MCF 10A (cell line): Measurements from ENCODE around the gene TFG. TPM values are rescaled to one million over a fixed set of nuclear protein-coding genes. Genes with fewer than 3 reads are reported as not detected.

ENCODE experiments used
- BruUV-seq: library from RNA; stranded (reverse); fragments of 400-500 nt; replicated peaks from 2 replicates; lab custom pipeline; 2021; lab: Mats Ljungman, UMichigan
- CTCF ChIA-PET: fragments of 300-600 bp; sonication (Branson Sonifier 250); formaldehyde crosslinking; extraction: SDS; loops from one replicate; lab custom pipeline; 2021; ENCODE audit warnings: antibody characterized with exemption, inconsistent platforms; lab: Yijun Ruan, JAX
- POLR2A ChIA-PET: fragments of 300-600, 350-650 bp; sonication (Branson Sonifier 250); formaldehyde crosslinking; extraction: SDS; loops from one replicate; lab custom pipeline; 2020; ENCODE audit warnings: antibody characterized with exemption, inconsistent platforms; lab: Yijun Ruan, JAX
- DNase-seq: peaks from one replicate; pipeline ENCODE4 v3.0.0-alpha.2; 2018; ENCODE audit not compliant: unreplicated experiment
- H3K27ac Mint-ChIP-seq: one replicate; pipeline ENCODE4 v1.8.0; 2022; ENCODE audit warnings: mild to moderate bottlenecking, low read depth, mixed read lengths; ENCODE audit not compliant: unreplicated experiment
- H3K27me3 Mint-ChIP-seq: one replicate; pipeline ENCODE4 v1.8.0; 2022; ENCODE audit warnings: mixed read lengths; ENCODE audit not compliant: insufficient read depth, unreplicated experiment
- H3K36me3 Mint-ChIP-seq: one replicate; pipeline ENCODE4 v1.8.0; 2022; ENCODE audit warnings: mild to moderate bottlenecking, moderate library complexity, mixed read lengths; ENCODE audit not compliant: insufficient read depth, unreplicated experiment
- H3K4me1 Mint-ChIP-seq: one replicate; pipeline ENCODE4 v1.8.0; 2022; ENCODE audit warnings: mixed read lengths; ENCODE audit not compliant: insufficient read depth, unreplicated experiment
- H3K4me3 Mint-ChIP-seq: one replicate; pipeline ENCODE4 v1.8.0; 2022; ENCODE audit warnings: mild to moderate bottlenecking, moderate library complexity, mixed read lengths; ENCODE audit not compliant: unreplicated experiment
- H3K9me3 Mint-ChIP-seq: one replicate; pipeline ENCODE4 v1.8.0; 2022; ENCODE audit warnings: mixed read lengths; ENCODE audit not compliant: unreplicated experiment
- intact Hi-C: fragments of 100-400 bp; cut with micrococcal nuclease; formaldehyde crosslinking; loops from 2 replicates; pipeline ENCODE4 v1.14.1; 2022
- total RNA-seq: library from RNA; stranded (reverse); gene quantifications from 2 replicates; pipeline ENCODE4 v1.2.3, GENCODE V29; 2022
- TF ChIP-seq, protein P1 (sequence below): fragments of 200-600 bp; IDR thresholded peaks from one replicate; pipeline ENCODE4 v1.8.0; 2022; ENCODE audit warnings: antibody characterized with exemption, mild to moderate bottlenecking; ENCODE audit not compliant: unreplicated experiment

TFG gene
- total RNA-seq, 1 experiment from 2014 or later, result 168 TPM

DNA sequence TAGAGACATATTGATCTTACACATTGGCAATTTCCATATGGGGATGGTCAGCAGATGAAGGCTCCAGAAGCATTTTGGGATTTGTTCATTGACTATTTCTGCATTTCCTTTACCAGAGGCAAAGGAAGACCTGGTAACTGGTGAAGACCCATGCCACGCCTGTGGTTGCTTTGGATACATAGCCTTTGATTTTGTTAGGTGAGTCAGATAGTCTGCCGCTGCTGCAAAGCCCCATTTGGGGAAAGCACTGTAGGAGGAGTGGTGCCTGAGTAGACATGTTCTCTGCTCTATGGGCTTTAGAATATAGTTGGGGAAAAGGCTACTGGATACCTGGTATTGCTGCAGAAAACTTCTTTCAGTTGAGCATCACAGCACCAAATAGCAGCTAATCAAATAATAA is 56.8 kb downstream of the TFG start:
- intact Hi-C loops, result no loop called here
- Mint-ChIP-seq H3K9me3 (no peaks in the 10 kb centered on the region), H3K27me3 (no peaks in the 10 kb centered on the region), H3K4me3 (no peak overlapping the region), H3K36me3 (no peaks in the 10 kb centered on the region), H3K4me1 (peaks cover 13% of the 10 kb centered on the region), H3K27ac (no peak overlapping the region)
- TF ChIP-seq, protein P1, sequence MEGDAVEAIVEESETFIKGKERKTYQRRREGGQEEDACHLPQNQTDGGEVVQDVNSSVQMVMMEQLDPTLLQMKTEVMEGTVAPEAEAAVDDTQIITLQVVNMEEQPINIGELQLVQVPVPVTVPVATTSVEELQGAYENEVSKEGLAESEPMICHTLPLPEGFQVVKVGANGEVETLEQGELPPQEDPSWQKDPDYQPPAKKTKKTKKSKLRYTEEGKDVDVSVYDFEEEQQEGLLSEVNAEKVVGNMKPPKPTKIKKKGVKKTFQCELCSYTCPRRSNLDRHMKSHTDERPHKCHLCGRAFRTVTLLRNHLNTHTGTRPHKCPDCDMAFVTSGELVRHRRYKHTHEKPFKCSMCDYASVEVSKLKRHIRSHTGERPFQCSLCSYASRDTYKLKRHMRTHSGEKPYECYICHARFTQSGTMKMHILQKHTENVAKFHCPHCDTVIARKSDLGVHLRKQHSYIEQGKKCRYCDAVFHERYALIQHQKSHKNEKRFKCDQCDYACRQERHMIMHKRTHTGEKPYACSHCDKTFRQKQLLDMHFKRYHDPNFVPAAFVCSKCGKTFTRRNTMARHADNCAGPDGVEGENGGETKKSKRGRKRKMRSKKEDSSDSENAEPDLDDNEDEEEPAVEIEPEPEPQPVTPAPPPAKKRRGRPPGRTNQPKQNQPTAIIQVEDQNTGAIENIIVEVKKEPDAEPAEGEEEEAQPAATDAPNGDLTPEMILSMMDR, result no peak
- DNase-seq, result peak; percentile 22
- ChIA-PET CTCF (interaction anchor here (1.0 to 1.1 kb wide), 2 partner anchors 167 to 430 kb away, joined by 4 read pairs; no protein-coding TSS in a partner anchor), POLR2A (no interaction called here)
- no TSS peak for BruUV-seq

DNA sequence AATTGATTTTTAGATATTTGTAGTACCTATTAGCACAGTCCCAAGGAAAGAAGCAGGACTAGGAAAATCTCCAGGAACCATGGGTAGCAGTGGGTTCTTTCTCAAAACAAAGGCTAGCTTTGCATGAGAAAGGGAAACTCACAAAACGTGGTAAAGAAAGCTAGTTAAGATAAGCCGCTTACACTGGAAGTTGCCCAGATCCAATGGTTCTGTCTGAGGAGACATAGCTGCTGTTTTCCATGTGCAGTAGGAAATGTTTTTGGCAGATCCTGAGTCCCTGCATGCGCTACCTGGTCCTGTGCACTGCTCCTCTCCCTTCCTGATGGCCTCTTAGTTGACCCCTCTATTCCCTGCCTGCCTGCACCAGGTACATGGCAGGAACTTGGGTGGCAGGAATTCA is 60.4 kb downstream of the TFG start:
- no peak overlapping the region for H3K27ac Mint-ChIP-seq
- ChIA-PET POLR2A (interaction anchor here (0.7 kb wide), 1 partner anchor 59 kb away, joined by 3 read pairs; no protein-coding TSS in a partner anchor), CTCF (interaction anchor here (0.5 to 1.8 kb wide), 3 partner anchors 8 to 312 kb away, joined by 3 to 5 read pairs (median 5); no protein-coding TSS in a partner anchor)
- peaks cover 6% of the 10 kb centered on the region for H3K4me1 Mint-ChIP-seq
- no peaks in the 10 kb centered on the region for H3K27me3 Mint-ChIP-seq
- no peak for DNase-seq
- BruUV-seq, result no TSS peak
- intact Hi-C loops, result no loop called here
- H3K9me3 Mint-ChIP-seq, result no peaks in the 10 kb centered on the region
- no peaks in the 10 kb centered on the region for H3K36me3 Mint-ChIP-seq
- H3K4me3 Mint-ChIP-seq, result no peak overlapping the region
- TF ChIP-seq, protein P1, result no peak

DNA sequence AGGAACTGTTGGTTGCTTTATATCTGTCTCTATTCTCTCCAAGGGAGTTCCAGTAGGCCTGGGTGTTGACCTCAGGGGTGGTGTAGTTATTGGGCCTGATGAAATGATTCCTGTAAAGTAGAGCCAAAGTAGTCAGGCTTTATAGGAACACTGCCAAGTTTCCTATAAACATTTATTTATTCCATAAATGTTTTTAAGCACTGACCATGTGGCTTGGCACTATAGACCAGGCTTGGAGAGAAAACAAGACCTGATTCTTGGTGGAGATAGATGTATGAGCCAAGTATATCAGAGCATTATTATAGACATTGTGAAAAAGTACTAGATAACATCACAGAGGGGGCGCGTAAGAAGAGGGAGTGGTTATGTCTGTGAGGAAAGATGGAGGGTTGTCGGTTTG is 65.9 kb downstream of the TFG start:
- ChIA-PET POLR2A (interaction anchor here (0.7 kb wide), 1 partner anchor 485 kb away, joined by 3 read pairs; no protein-coding TSS in a partner anchor), CTCF (no interaction called here)
- TF ChIP-seq, protein P1, result no peak
- no peak for DNase-seq
- Mint-ChIP-seq H3K27ac (no peak overlapping the region), H3K9me3 (no peaks in the 10 kb centered on the region), H3K36me3 (no peaks in the 10 kb centered on the region), H3K27me3 (no peaks in the 10 kb centered on the region), H3K4me3 (no peak overlapping the region), H3K4me1 (peaks cover 6% of the 10 kb centered on the region)
- no TSS peak for BruUV-seq
- intact Hi-C loops, result no loop called here

DNA sequence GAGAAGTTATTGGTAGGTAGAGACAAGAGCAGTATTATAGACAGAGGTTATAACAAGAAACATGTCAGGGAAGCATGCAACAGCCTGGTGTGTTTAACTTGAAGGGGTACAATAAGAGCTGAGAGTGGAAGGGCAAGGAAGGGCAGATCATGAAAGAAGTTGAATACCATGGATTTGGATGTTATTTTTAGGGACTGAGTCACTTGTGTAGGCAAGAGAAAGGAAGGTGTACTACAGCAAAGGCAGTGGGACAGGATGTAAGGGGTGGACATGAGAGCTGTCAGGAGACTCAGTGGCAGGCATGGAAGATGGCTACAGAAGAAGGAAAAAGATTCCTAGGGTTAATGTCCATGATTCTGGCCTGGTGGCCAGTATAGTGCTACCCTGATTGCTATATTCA is 66.4 kb downstream of the TFG start:
- peaks cover 6% of the 10 kb centered on the region for H3K4me1 Mint-ChIP-seq
- TF ChIP-seq, protein P1, result no peak
- no peak overlapping the region for H3K27ac Mint-ChIP-seq
- no peaks in the 10 kb centered on the region for H3K36me3 Mint-ChIP-seq
- intact Hi-C loops, result no loop called here
- H3K27me3 Mint-ChIP-seq, result no peaks in the 10 kb centered on the region
- BruUV-seq, result no TSS peak
- DNase-seq, result no peak
- ChIA-PET CTCF (no interaction called here), POLR2A (interaction anchor here (0.7 kb wide), 1 partner anchor 485 kb away, joined by 3 read pairs; no protein-coding TSS in a partner anchor)
- H3K4me3 Mint-ChIP-seq, result no peak overlapping the region
- H3K9me3 Mint-ChIP-seq, result no peaks in the 10 kb centered on the region
